Thoracic aorta (tissue), 2 donors: ENCODE measurements around the gene IGFBP3. TPM values are rescaled to one million over a fixed set of nuclear protein-coding genes. Genes with fewer than 3 reads are reported as not detected.
A peak's percentile ranks its signal among the peaks of the same experiment; 100 is the strongest.

Experiments used
- ATAC-seq: fragments of 150-250 bp; one replicate; pipeline ENCODE4 v1.8.0; 2017; ENCODE audit warnings: low read depth; ENCODE audit not compliant: insufficient number of reproducible peaks, low FRiP score
- DNase-seq: peaks from one replicate; pipeline ENCODE4 v3.0.0-alpha.2; 2020; ENCODE audit warnings: low spot score
- H3K27ac ChIP-seq, 2 donors: fragments of 200-600 bp; sonication (generic); 1 replicate in 1 of 2; 2 replicates in 1 of 2; pipeline ENCODE4 v1.5.1; 2016; ENCODE audit warnings: mild to moderate bottlenecking in 2 of 2, moderate library complexity in 2 of 2
- H3K27me3 ChIP-seq: fragments of 200-600 bp; sonication (generic); replicated peaks from 2 replicates; pipeline ENCODE4 v1.6.0; 2016; ENCODE audit warnings: mild to moderate bottlenecking; ENCODE audit not compliant: insufficient read depth
- H3K36me3 ChIP-seq: fragments of 200-600 bp; sonication (generic); one replicate; pipeline ENCODE4 v1.5.1; 2016
- H3K4me1 ChIP-seq, 2 donors: fragments of 200-600 bp; sonication (generic); 1 replicate in 1 of 2; 2 replicates in 1 of 2; pipeline versions ENCODE4 v1.5.1 to v1.6.0; 2016; ENCODE audit warnings: low read depth in 2 of 2, mild to moderate bottlenecking in 1 of 2; ENCODE audit not compliant: control insufficient read depth in 1 of 2
- H3K4me3 ChIP-seq: fragments of 200-600 bp; sonication (generic); 2 replicates; pipeline ENCODE4 v1.5.1; 2016; ENCODE audit warnings: mild to moderate bottlenecking
- H3K9me3 ChIP-seq: fragments of 200-600 bp; sonication (generic); 2 replicates; pipeline ENCODE4 v1.5.1; 2016
- CTCF ChIP-seq: fragments of 200-600 bp; sonication (generic); IDR thresholded peaks from one replicate; pipeline ENCODE4 v1.5.1; 2019; ENCODE audit warnings: antibody characterized with exemption
- total RNA-seq, 2 donors: library from RNA; depleted of rRNA; stranded (reverse); fragments of >200 nt; gene quantifications; one replicate each; pipeline versions ENCODE4 v1.1.0 to v1.2.3, GENCODE V29; 2016

IGFBP3 gene
- total RNA-seq, 2 donors from 2014 or later = 884 to 1,323 TPM

GRCh38 chr7:45890902-45891461 lies 30.1 kb downstream of the IGFBP3 start:
- H3K36me3 ChIP-seq = no peaks in the 10 kb centered on the region
- H3K4me1 ChIP-seq = peaks cover 0 to 11% of the 10 kb centered on the region in 2 donors
- peak; percentile 61 for TF ChIP-seq CTCF
- H3K4me3 ChIP-seq = no peak overlapping the region
- peaks cover 8% of the 10 kb centered on the region for H3K27me3 ChIP-seq
- no peak for DNase-seq
- H3K27ac ChIP-seq = no peak overlapping the region
- H3K9me3 ChIP-seq = no peaks in the 10 kb centered on the region
- ATAC-seq = no peak

- ATAC-seq (no peak), DNase-seq (no peak)
- Histone ChIP-seq H3K36me3 (no peaks in the 10 kb centered on the region), H3K4me3 (no peak overlapping the region), H3K9me3 (no peaks in the 10 kb centered on the region), H3K27ac (no peak overlapping the region), H3K27me3 (peaks cover 8% of the 10 kb centered on the region), H3K4me1 (peaks cover 0 to 11% of the 10 kb centered on the region in 2 donors)
- no peak for TF ChIP-seq CTCF
Observed at GRCh38 chr7:45890125-45890901, 30.8 kb downstream of the IGFBP3 start.

DNA sequence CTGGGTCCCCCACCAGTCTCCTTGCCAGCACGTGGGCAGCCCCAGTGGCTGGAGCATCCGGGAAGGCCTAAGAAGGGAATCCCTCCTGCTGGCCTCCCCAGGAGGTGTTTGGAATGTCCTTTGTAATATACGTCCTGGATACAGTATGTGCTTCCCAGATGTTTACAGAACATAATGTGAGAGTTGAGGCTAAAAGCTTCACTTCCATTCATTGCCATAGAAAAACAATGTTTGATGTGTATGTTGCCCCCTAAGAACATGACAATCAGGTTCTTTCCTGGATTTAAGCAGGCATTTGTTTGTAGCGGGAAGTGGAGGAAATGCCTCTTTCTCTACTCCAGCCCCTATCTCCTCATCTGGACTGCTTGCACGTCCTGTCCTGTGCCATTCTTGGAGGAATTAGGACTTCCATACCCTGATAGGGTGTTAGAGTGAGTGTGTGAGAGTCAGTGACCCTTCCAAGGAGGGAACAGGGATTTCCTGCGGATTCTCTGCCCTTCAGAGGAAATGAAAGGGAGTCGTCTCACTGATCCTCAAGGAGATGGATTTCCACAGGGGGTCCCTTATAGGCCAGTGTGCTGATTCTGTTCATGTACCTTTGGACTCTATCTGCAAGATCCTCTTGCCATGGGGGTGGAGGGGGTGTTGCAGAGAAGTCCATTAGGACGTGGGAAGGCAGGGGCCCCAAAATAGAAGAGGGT lies 31.6 kb downstream of the IGFBP3 start:
- Histone ChIP-seq H3K27me3 (peaks cover 8% of the 10 kb centered on the region), H3K4me1 (peaks cover 0 to 11% of the 10 kb centered on the region in 2 donors), H3K9me3 (no peaks in the 10 kb centered on the region), H3K36me3 (no peaks in the 10 kb centered on the region), H3K27ac (no peak overlapping the region), H3K4me3 (no peak overlapping the region)
- DNase-seq = no peak
- TF ChIP-seq CTCF = no peak
- ATAC-seq = no peak

DNA sequence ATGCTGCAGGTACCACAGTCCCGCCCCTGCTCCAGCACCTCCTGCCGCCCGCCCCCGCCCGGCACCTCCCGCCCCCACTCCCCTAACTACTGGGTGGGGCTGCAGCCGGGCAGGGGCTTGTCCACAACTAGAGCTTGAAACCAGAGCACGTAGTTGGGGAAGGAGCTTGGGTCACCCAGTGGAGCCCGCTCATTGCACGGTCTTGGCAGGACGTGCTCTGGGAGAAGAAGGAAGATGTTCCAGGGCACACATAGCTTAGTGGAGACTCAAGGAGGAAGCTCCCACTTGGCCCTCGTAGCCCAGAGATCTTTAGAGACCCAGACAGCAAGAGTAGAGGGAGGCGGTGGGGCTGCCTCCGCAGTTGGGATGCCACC lies 32.1 kb downstream of the IGFBP3 start:
- no peak for DNase-seq
- H3K4me1 ChIP-seq = peaks cover 0 to 11% of the 10 kb centered on the region in 2 donors
- peak overlapping the region; percentile 56 for H3K4me3 ChIP-seq
- H3K36me3 ChIP-seq = no peaks in the 10 kb centered on the region
- ATAC-seq = no peak
- H3K27ac ChIP-seq = no peak overlapping the region
- H3K9me3 ChIP-seq = no peaks in the 10 kb centered on the region
- H3K27me3 ChIP-seq = peaks cover 8% of the 10 kb centered on the region
- TF ChIP-seq CTCF = no peak
